Lower leg skin (tissue), 3 donors: ENCODE data around the gene SLC30A5.

Source experiments
- POLR2A ChIP-seq, 2 donors: fragments of 450-650 bp; IDR thresholded peaks; one replicate each; pipeline ENCODE4 v1.6.1; 2016 to 2017; ENCODE audit warnings: antibody characterized with exemption in 2 of 2, mild to moderate bottlenecking in 1 of 2, moderate library complexity in 1 of 2
- TF ChIP-seq, protein P1 (sequence below), 3 donors: fragments of 450-650 bp; IDR thresholded peaks; one replicate each; pipeline ENCODE4 v1.5.1; 2016; ENCODE audit warnings: antibody characterized with exemption in 3 of 3, mild to moderate bottlenecking in 3 of 3, moderate library complexity in 2 of 3

DNA sequence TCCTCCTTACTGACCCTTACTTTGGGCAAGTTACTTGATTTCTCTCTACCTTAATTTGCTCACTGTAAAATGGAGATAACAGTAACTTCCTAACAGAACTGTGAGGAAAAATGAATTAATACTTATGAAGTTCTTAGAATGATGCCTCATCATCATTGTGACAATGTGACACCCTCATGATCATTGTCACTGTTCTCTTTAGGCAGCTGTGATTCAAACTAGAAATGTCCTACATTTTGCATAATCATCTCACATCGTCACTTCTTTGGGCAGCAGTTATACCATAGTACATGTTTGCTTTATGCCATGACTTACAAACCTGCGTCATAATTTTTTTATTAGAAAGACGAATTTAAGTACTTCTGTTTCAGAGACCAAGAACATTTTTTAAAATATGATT, 9.7 kb downstream of the SLC30A5 start:
- TF ChIP-seq, protein P1, sequence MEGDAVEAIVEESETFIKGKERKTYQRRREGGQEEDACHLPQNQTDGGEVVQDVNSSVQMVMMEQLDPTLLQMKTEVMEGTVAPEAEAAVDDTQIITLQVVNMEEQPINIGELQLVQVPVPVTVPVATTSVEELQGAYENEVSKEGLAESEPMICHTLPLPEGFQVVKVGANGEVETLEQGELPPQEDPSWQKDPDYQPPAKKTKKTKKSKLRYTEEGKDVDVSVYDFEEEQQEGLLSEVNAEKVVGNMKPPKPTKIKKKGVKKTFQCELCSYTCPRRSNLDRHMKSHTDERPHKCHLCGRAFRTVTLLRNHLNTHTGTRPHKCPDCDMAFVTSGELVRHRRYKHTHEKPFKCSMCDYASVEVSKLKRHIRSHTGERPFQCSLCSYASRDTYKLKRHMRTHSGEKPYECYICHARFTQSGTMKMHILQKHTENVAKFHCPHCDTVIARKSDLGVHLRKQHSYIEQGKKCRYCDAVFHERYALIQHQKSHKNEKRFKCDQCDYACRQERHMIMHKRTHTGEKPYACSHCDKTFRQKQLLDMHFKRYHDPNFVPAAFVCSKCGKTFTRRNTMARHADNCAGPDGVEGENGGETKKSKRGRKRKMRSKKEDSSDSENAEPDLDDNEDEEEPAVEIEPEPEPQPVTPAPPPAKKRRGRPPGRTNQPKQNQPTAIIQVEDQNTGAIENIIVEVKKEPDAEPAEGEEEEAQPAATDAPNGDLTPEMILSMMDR (IDR thresholded peaks at IDR 0.05), result no peak
- no peak for TF ChIP-seq POLR2A (IDR thresholded peaks at IDR 0.05)
